Hepatocyte (in vitro differentiated cells): ENCODE results near the gene CBX4.

Experiments used
- EZH2 ChIP-seq: fragments of 200-600 bp; sonication (generic); IDR thresholded peaks from 2 replicates; pipeline ENCODE4 v1.6.1; 2016; ENCODE audit warnings: antibody characterized with exemption, mild to moderate bottlenecking, borderline replicate concordance
- TF ChIP-seq, protein P1 (sequence below): fragments of 200-600 bp; sonication (generic); IDR thresholded peaks from 2 replicates; pipeline ENCODE4 v1.5.1; 2016; ENCODE audit warnings: antibody characterized with exemption, mild to moderate bottlenecking; ENCODE audit not compliant: poor library complexity

DNA sequence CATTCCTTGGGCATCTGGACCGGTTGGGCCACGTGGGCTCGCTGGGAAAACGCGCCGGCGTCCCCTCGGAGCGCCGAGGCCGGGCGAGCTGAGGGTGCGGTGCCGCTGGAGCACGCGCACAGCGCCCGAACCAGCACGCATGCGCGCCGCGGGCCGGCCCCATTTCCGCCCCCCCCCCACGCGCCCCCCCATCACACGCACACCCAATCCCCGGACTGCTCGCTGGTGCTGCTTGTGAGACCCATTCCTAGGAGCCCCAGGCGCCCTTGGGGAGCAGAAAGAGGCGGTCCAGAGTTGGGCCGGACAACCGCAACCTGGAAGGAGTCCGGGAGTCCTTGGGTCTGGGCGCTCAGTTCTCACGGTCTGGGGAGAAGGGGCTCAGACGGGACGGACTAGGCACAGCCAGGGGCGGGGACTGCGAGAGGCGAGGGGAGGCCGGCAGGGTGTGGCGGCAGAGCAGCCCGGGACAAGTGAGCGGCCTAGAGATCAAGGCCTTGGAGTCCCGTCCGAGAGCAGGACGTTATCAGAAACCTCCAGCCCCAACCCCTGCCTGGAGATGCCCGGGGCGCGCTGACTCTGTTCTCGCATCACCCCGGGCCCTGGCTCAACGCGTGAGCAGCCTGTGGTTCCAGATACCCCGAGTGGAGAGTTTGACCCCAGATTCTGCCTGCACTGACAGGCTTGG is 36.4 kb downstream of the CBX4 start:
- TF ChIP-seq, protein P1, sequence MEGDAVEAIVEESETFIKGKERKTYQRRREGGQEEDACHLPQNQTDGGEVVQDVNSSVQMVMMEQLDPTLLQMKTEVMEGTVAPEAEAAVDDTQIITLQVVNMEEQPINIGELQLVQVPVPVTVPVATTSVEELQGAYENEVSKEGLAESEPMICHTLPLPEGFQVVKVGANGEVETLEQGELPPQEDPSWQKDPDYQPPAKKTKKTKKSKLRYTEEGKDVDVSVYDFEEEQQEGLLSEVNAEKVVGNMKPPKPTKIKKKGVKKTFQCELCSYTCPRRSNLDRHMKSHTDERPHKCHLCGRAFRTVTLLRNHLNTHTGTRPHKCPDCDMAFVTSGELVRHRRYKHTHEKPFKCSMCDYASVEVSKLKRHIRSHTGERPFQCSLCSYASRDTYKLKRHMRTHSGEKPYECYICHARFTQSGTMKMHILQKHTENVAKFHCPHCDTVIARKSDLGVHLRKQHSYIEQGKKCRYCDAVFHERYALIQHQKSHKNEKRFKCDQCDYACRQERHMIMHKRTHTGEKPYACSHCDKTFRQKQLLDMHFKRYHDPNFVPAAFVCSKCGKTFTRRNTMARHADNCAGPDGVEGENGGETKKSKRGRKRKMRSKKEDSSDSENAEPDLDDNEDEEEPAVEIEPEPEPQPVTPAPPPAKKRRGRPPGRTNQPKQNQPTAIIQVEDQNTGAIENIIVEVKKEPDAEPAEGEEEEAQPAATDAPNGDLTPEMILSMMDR = no peak
- TF ChIP-seq EZH2 = no peak
